HG03196 (cell line): ENCODE results near the gene FBN1.

Source experiments
- ATAC-seq: cut with Tn5 transposase; IDR thresholded peaks from one replicate; pipeline ENCODE4 v1.9.1; 2021; ENCODE audit not compliant: unreplicated experiment

Gene FBN1

GRCh38 chr15:48582452-48583247 is 62.9 kb downstream of the FBN1 start:
- no peak for ATAC-seq

- ATAC-seq, result no peak
These were observed 64.3 kb downstream of the FBN1 start for GRCh38 chr15:48581219-48581618.

- no peak for ATAC-seq
These were observed 64.8 kb downstream of the FBN1 start for GRCh38 chr15:48580736-48581135.

GRCh38 chr15:48579945-48580671 is 65.4 kb downstream of the FBN1 start:
- no peak for ATAC-seq

GRCh38 chr15:48578965-48579364 is 66.5 kb downstream of the FBN1 start:
- ATAC-seq, result no peak

GRCh38 chr15:48577469-48577868 is 68.0 kb downstream of the FBN1 start:
- ATAC-seq, result no peak

GRCh38 chr15:48574187-48574586 is 71.3 kb downstream of the FBN1 start:
- no peak for ATAC-seq

DNA sequence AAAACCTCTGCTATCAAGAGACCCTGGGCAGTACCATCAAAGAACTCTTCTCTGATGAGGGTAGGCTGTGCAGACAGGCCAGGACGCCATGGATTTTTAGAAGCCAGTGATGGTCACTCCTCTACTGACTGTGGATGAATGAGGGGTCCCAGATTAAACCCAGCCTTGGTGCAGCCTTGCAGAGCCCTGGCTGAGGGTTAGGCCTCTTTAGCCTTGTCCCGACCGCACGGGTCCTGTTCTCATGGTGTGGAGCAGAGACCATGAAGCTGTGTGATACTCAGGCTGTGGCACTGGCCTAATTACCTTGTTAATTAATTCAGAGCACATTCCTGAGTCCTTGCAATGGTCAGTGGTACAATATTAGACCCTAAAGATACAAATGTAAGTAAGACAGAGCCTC is 71.7 kb downstream of the FBN1 start:
- ATAC-seq, result no peak

DNA sequence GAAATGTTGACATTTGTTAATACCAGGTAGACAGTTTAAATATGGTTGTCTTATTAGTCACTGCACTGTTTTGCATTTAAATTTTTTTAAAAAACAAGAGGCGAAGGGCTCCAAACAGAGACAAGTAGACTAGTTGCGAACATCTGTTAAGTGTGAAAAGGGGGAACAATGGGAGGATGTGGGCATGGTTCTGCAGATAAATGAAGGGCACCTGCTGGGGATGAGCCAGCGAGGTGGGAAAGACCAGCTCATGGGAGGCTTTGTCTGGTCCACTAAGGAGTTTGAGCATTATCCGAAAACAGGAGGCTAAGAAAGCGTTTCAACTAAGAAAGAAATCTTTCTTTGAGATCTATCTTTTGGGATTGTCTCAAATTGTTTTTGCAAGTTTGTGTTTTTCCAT is 72.7 kb downstream of the FBN1 start:
- no peak for ATAC-seq

GRCh38 chr15:48571510-48571909 is 74.0 kb downstream of the FBN1 start:
- ATAC-seq, result no peak

DNA sequence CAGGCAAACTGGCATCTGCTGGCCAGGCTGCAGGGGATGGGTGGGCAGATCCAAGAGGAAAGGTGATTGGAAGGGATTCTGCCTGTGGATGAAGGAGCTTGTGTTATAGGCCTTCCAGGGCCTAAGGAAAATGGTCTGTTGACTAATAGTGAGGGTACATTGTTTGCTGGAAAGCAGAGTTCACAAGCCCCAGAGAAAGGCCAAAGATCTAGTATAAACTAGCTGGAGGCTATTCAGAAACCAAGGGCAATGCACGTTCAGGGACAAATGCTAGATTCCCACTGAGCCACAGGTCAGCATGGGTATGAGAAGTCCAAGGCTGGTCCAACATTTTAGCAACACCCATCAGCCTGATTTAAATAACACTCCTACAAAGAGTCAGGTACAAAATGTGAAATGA is 74.7 kb downstream of the FBN1 start:
- ATAC-seq, result no peak

DNA sequence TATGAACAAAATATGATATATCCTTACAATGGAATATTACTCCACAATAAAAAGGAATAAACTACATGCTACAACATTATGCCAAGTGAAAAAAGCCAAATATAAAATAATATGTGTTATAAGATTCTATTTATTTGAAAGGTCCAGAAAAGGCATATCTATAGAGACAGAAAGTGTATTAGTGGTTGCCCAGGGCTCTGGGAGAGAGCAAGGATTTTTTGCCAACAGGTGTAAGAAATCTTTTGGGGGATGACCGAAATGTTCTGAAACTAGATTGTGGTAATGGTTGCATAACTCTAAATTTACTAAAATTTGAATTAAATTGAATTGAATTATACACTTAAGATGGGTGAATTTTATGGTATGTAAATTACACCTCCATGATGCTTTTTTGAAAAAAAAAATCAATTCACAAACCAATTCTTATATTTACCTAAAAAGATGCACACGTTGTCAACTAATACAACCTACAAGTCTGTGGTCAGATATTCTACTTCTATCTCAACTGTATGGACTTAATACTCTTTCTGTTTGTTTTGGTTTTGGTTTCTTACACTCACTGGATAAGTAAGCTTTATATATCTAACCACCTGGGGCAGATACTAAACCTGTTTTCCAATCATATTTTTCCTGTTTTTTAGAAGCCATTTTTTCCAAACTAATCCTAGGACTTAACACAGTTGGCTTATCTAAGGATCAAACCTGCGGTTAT is 75.8 kb downstream of the FBN1 start:
- ATAC-seq, result no peak

DNA sequence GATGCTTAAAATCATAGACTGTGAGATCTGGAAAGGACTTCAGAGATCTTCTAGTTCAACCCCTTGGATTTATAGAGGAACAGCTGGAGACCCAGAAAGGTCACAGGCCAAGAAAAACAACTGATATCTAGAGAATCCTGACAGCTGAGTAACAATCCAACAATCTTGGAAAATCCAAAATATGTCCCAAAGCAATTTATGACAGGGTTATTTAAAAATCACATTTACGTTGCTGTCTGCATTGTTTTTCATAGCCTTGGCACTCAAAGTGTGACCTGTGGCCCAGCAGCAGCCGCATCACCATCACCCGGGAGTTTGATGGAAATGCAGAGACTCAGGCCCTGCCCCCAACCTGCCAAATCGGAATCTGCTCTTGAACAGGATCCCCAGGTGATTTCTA is 78.8 kb downstream of the FBN1 start:
- ATAC-seq, result no peak

- ATAC-seq, result no peak
These were observed 79.7 kb downstream of the FBN1 start for GRCh38 chr15:48565560-48566482.

GRCh38 chr15:48564690-48565089 is 80.8 kb downstream of the FBN1 start:
- ATAC-seq, result no peak

- no peak for ATAC-seq
These were observed 81.6 kb downstream of the FBN1 start for GRCh38 chr15:48563934-48564333.

DNA sequence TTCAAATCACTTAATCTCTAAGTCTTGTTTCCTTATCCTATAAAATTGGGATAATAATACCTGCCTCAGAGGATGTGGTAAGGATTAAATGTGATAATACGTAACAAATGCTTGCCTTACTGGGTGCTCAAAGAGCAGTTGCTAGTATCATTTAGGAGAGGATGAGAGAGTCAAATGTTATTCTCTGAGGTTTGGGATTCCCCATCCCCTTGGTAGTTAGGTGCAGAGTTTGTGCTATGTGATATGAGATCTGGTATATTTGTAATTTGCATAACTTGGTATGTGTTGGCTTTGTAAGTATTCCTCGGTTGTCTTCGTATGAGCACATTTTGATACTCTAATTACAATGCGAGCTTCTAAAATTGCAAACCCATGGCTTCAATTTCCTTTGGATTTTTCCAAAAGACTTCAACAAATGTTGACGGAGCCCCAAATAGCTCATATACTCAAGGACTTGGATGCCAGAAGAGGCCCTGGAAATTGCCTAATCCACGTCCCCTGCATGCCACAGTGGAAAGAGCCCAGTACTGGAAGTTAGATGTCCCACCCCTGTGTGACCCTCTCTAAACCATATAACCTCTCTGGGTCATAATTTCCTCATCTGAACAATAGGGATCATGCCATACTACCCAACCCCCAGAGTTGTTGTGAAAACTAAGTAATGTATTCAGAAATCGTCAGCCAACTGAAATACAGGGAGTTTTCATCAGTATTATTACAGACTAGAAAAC is 85.0 kb downstream of the FBN1 start:
- ATAC-seq, result no peak

GRCh38 chr15:48559285-48559684 is 86.2 kb downstream of the FBN1 start:
- ATAC-seq, result no peak

DNA sequence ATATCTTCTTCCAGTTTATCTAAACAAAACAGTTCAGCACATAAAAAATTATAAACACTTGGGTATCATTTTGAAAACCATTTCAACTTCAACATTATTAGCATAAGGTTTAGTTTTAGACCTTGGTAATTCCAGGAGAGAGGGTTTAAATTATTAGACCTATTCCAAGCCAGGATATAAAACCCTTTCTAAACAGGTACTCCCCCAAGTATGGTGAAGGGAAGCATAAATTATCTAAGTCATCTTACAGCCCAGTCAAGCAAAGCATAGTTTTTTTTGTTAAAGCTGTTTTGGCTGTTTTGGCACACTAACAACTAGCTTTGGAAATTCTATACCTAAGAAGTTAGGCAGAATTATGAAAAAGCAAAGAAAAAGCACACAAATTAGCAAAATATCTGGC is 87.3 kb downstream of the FBN1 start:
- ATAC-seq, result no peak

DNA sequence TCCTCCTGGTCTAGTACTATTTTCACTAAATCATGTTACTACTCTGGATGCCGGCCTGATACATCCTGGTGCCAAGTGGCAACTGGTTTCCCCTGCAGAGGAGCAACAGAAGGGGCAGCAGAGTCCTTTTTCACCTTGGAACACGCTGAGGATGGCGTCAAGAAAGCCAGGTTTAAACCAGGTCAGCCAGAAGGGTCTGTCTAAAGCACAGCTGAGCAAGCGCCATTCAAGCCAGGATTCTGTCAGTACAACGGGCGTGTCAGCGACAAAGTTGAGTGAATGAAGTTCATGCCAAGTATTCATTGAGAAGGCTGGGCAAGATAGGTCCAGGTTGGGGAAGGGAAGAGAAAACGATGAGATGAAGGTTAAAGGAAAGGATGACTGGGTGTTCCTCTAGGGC is 88.2 kb downstream of the FBN1 start:
- ATAC-seq, result no peak
